ENCODE results near the gene GRPEL1.

Gene GRPEL1

DNA sequence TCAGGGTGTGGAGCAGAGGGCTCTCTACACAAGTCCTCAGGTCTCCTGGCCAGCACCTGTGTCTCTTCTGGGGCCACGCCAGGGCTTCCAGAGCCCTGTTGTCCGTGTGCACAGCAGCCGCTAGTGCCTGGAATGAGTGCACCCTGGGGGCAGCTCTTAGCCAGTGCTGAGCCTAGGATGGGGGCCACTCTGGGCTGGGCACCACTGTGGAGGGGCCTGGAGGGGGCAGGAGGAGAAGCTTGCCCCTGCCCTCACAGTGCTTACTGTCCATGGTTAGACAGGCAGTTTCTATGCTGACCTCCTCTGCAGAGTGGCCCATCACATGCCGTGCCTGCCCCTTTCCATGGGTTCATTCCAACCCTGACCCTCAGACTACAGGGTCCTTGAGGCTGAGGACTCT, 42.7 kb upstream of the GRPEL1 start:
- TF ChIP-seq TEAD4 (IDR thresholded peaks at IDR 0.05), result no peak
- TF ChIP-seq YY1 (IDR thresholded peaks at IDR 0.05; ENCODE audit: low read depth), result no peak
- TF ChIP-seq CREB1 (IDR thresholded peaks at IDR 0.05; ENCODE audit: low read depth), result no peak
- TF ChIP-seq EP300 (IDR thresholded peaks at IDR 0.05; ENCODE audit: borderline replicate concordance), result no peak
- no peak for TF ChIP-seq NFIC (IDR thresholded peaks at IDR 0.05)
- TF ChIP-seq ZBTB7A (IDR thresholded peaks at IDR 0.05; ENCODE audit: low read depth), result no peak
- no peak for TF ChIP-seq FOXM1 (IDR thresholded peaks at IDR 0.05; ENCODE audit: borderline replicate concordance, low read depth)

DNA sequence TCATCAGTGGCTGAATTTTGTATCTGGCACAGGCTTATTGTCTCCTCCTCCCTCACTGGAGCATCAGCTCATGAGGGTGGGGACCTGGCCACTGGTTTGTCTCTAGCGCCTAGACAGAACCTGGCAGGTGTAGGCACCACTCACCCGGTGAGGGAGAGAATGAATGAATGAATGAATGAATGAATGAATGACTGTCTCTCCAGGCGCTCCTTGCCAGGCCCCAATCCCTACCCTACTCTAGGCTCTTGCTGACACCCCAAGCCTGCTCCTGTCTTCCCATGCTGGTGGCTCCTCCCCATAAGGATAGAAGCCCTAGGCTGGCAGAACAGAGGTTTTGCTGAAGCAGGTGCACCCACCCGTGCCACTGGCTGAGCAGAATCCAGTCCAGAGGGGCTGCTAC, 41.3 kb upstream of the GRPEL1 start:
- TF ChIP-seq TEAD4 (IDR thresholded peaks at IDR 0.05) (no peak), EGR1 (IDR thresholded peaks at IDR 0.05) (no peak), FOXM1 (IDR thresholded peaks at IDR 0.05; ENCODE audit: borderline replicate concordance, low read depth) (no peak), RAD21 (IDR thresholded peaks at IDR 0.05; ENCODE audit: low read depth) (no peak)

DNA sequence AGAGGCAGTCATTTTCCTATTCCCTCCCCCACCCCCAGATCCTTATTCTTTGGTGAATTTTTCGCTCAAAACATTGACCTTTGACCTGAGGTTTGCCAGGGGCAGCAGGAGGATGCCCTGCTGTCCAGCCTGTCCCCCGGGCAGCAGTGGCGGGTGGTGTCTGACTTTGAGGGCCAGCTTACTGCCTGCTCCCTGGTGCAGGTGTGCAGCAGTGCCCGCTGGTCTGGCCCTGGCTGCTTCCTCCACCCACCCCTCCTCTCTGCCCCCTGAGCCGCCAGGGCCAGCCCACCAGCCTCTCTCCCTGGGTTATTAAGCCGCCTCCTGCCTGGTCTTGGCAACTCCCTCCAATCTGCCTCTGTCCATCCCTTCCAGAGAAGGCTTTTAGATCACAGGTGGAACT, 40.8 kb upstream of the GRPEL1 start:
- TF ChIP-seq CREB1 (IDR thresholded peaks at IDR 0.05; ENCODE audit: low read depth) (no peak), TCF12 (IDR thresholded peaks at IDR 0.05; ENCODE audit: low read depth) (no peak), EGR1 (IDR thresholded peaks at IDR 0.05) (no peak), RAD21 (IDR thresholded peaks at IDR 0.05; ENCODE audit: low read depth) (no peak), FOXM1 (IDR thresholded peaks at IDR 0.05; ENCODE audit: borderline replicate concordance, low read depth) (no peak), NFIC (IDR thresholded peaks at IDR 0.05) (no peak), TEAD4 (IDR thresholded peaks at IDR 0.05) (no peak), YY1 (IDR thresholded peaks at IDR 0.05; ENCODE audit: low read depth) (no peak), TAF1 (IDR thresholded peaks at IDR 0.05; ENCODE audit: low read depth) (no peak), EP300 (IDR thresholded peaks at IDR 0.05; ENCODE audit: borderline replicate concordance) (no peak), CEBPB (IDR thresholded peaks at IDR 0.05) (no peak), ZBTB7A (IDR thresholded peaks at IDR 0.05; ENCODE audit: low read depth) (no peak)
- TF ChIP-seq, protein P1, sequence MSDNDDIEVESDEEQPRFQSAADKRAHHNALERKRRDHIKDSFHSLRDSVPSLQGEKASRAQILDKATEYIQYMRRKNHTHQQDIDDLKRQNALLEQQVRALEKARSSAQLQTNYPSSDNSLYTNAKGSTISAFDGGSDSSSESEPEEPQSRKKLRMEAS (IDR thresholded peaks at IDR 0.05), result no peak
- TF ChIP-seq, protein P2, sequence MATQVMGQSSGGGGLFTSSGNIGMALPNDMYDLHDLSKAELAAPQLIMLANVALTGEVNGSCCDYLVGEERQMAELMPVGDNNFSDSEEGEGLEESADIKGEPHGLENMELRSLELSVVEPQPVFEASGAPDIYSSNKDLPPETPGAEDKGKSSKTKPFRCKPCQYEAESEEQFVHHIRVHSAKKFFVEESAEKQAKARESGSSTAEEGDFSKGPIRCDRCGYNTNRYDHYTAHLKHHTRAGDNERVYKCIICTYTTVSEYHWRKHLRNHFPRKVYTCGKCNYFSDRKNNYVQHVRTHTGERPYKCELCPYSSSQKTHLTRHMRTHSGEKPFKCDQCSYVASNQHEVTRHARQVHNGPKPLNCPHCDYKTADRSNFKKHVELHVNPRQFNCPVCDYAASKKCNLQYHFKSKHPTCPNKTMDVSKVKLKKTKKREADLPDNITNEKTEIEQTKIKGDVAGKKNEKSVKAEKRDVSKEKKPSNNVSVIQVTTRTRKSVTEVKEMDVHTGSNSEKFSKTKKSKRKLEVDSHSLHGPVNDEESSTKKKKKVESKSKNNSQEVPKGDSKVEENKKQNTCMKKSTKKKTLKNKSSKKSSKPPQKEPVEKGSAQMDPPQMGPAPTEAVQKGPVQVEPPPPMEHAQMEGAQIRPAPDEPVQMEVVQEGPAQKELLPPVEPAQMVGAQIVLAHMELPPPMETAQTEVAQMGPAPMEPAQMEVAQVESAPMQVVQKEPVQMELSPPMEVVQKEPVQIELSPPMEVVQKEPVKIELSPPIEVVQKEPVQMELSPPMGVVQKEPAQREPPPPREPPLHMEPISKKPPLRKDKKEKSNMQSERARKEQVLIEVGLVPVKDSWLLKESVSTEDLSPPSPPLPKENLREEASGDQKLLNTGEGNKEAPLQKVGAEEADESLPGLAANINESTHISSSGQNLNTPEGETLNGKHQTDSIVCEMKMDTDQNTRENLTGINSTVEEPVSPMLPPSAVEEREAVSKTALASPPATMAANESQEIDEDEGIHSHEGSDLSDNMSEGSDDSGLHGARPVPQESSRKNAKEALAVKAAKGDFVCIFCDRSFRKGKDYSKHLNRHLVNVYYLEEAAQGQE (IDR thresholded peaks at IDR 0.05; ENCODE audit: low read depth), result no peak
- TF ChIP-seq, protein P3, sequence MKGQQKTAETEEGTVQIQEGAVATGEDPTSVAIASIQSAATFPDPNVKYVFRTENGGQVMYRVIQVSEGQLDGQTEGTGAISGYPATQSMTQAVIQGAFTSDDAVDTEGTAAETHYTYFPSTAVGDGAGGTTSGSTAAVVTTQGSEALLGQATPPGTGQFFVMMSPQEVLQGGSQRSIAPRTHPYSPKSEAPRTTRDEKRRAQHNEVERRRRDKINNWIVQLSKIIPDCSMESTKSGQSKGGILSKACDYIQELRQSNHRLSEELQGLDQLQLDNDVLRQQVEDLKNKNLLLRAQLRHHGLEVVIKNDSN (IDR thresholded peaks at IDR 0.05), result no peak

DNA sequence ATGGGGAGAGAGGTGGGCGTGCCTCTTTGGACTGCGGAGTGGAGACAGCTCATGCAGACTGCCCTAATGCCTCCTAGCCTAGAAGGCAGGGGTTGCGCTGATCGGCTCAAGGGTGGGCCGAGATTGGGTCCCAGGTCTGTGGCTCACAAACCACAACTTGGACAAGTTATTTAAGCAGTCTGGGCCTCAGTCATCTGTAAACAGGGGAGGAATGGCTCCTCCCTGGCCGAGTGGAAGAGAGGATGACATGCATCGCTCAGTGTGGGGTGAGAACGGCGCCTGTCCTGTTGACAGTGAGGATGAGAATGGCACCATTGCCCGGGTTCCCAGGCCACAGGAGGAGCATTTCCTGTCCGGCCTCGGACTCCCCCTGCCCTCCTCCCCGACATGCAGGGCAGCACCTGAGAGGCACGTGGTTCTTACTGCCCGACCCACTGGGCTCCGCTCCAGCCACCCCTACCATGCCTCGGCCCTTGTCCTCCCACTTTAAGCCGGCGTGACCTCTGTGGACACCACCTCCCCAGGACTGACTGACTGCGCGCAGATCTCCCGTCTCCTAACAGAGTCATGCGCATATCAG, 40.3 kb upstream of the GRPEL1 start:
- no peak for TF ChIP-seq YY1 (IDR thresholded peaks at IDR 0.05; ENCODE audit: low read depth)
- TF ChIP-seq RAD21 (IDR thresholded peaks at IDR 0.05; ENCODE audit: low read depth), result no peak
- no peak for TF ChIP-seq CEBPB (IDR thresholded peaks at IDR 0.05)
- TF ChIP-seq NFIC (IDR thresholded peaks at IDR 0.05), result no peak
- TF ChIP-seq CREB1 (IDR thresholded peaks at IDR 0.05; ENCODE audit: low read depth), result no peak
- TF ChIP-seq TAF1 (IDR thresholded peaks at IDR 0.05; ENCODE audit: low read depth), result no peak
- no peak for TF ChIP-seq ZBTB7A (IDR thresholded peaks at IDR 0.05; ENCODE audit: low read depth)

DNA sequence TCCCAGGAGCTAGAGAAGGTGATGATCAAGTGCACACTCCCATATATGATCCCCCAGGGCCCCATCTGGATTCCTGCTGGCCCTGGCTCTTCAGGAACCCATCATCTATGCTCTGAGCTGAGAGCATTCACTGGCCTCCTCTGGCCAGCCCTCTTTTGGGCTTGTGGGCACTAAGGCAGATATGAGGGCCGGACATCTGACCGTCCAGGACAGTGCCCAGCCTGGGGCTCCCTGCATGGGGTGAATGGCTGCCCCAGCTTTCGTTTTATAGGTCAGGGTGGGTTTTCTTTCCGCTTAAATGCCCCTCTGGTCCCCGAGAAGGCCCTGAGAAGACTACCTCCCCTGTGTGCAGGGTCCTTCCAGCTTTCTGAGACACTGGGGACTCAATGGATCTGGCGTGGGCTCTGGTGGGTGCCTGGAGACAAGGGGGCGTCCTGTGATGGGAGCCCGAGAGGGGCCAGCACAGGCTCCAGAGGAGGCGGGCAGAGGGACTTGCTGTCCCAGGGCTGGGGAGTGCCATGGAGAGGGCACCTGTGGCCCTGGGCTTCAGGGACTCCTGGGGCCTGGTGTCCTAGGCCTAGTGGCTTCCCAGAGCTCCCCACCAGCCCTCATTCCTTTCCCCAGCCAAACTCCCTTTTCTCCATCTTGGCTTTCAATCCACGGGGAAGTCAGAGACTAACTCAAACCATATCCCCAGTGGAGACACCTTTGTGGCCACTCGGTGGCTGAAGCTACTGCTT, 39.5 kb upstream of the GRPEL1 start:
- TF ChIP-seq EGR1 (IDR thresholded peaks at IDR 0.05), result no peak
- TF ChIP-seq CEBPB (IDR thresholded peaks at IDR 0.05), result no peak
- TF ChIP-seq ZBTB7A (IDR thresholded peaks at IDR 0.05; ENCODE audit: low read depth), result no peak
- TF ChIP-seq, protein P3 (IDR thresholded peaks at IDR 0.05), result no peak
- TF ChIP-seq NFIC (IDR thresholded peaks at IDR 0.05), result no peak
- TF ChIP-seq, protein P2 (IDR thresholded peaks at IDR 0.05; ENCODE audit: low read depth), result no peak

DNA sequence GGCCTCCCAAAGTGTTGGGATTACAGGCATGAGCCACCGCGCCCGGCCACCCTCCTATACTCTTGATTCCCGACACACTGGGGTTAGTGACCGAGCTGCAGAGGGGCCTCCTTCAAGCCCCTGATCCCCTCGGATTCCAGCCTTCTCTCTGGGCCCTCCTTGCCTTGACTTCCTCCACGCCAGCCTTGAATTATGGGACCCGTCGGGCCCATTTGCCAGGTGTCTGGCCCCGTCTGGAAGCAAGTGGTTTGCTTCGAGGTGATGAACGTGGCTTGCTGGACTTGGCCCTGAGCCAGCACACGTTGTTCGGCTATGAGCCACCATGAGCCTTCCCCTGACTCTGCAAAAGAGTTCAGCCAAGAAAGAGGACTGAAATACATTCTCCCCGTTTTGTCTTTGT, 37.4 kb upstream of the GRPEL1 start:
- TF ChIP-seq TAF1 (IDR thresholded peaks at IDR 0.05; ENCODE audit: low read depth) (no peak), FOXM1 (IDR thresholded peaks at IDR 0.05; ENCODE audit: borderline replicate concordance, low read depth) (no peak), EP300 (IDR thresholded peaks at IDR 0.05; ENCODE audit: borderline replicate concordance) (no peak), CREB1 (IDR thresholded peaks at IDR 0.05; ENCODE audit: low read depth) (no peak), ZBTB7A (IDR thresholded peaks at IDR 0.05; ENCODE audit: low read depth) (no peak), NFIC (IDR thresholded peaks at IDR 0.05) (0 out of 2 replicates have a peak, but pooled peaks have one; percentile 34), RAD21 (IDR thresholded peaks at IDR 0.05; ENCODE audit: low read depth) (no peak)
- TF ChIP-seq, protein P3 (IDR thresholded peaks at IDR 0.05), result no peak
- TF ChIP-seq, protein P1 (IDR thresholded peaks at IDR 0.05), result no peak

All from Ishikawa (cell line).